Nephron (organoid): ENCODE data around the gene PDSS1.
A peak's percentile ranks its signal among the peaks of the same experiment; 100 is the strongest.

Source experiments
- H3K27ac Mint-ChIP-seq, 3 experiments: 2 replicates each; pipeline ENCODE4 v1.8.0; 2020; ENCODE audit warnings: mixed read lengths in 3 of 3, mild to moderate bottlenecking in 2 of 3, moderate library complexity in 1 of 3
- H3K27me3 Mint-ChIP-seq: 2 replicates; pipeline ENCODE4 v1.8.0; 2021; ENCODE audit warnings: low read depth, mild to moderate bottlenecking, moderate library complexity, mixed read lengths
- H3K36me3 Mint-ChIP-seq: 2 replicates; pipeline ENCODE4 v1.8.0; 2020; ENCODE audit warnings: low read depth, mixed read lengths
- H3K4me1 Mint-ChIP-seq: 2 replicates; pipeline ENCODE4 v1.8.0; 2020; ENCODE audit warnings: mixed read lengths
- H3K4me3 Mint-ChIP-seq, 3 experiments: 2 replicates each; pipeline ENCODE4 v1.8.0; 2020; ENCODE audit warnings: mild to moderate bottlenecking in 3 of 3, mixed read lengths in 3 of 3, moderate library complexity in 2 of 3
- H3K9me3 Mint-ChIP-seq: 2 replicates; pipeline ENCODE4 v1.8.0; 2020; ENCODE audit warnings: mixed read lengths
- TF ChIP-seq, protein P1 (sequence below), 3 experiments: fragments of 200-600 bp; sonication (generic); IDR thresholded peaks; one replicate each; pipeline ENCODE4 v1.5.0; 2021; ENCODE audit warnings: antibody characterized with exemption in 3 of 3; ENCODE audit not compliant: unreplicated experiment in 3 of 3

Gene PDSS1

GRCh38 chr10:26696786-26697162 lies 727 bp upstream of the PDSS1 start:
- Mint-ChIP-seq H3K36me3 (peaks cover 8% of the 10 kb centered on the region), H3K27me3 (no peaks in the 10 kb centered on the region), H3K4me3 (peak overlapping the region; percentile 96 to 100 (median 98)), H3K9me3 (no peaks in the 10 kb centered on the region), H3K4me1 (peaks cover 13% of the 10 kb centered on the region), H3K27ac (peak overlapping the region; percentile 98 to 99 (median 99))
- TF ChIP-seq, protein P1, sequence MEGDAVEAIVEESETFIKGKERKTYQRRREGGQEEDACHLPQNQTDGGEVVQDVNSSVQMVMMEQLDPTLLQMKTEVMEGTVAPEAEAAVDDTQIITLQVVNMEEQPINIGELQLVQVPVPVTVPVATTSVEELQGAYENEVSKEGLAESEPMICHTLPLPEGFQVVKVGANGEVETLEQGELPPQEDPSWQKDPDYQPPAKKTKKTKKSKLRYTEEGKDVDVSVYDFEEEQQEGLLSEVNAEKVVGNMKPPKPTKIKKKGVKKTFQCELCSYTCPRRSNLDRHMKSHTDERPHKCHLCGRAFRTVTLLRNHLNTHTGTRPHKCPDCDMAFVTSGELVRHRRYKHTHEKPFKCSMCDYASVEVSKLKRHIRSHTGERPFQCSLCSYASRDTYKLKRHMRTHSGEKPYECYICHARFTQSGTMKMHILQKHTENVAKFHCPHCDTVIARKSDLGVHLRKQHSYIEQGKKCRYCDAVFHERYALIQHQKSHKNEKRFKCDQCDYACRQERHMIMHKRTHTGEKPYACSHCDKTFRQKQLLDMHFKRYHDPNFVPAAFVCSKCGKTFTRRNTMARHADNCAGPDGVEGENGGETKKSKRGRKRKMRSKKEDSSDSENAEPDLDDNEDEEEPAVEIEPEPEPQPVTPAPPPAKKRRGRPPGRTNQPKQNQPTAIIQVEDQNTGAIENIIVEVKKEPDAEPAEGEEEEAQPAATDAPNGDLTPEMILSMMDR (IDR thresholded peaks at IDR 0.05; ENCODE audit: unreplicated experiment in 3 of 3) = no peak

GRCh38 chr10:26697922-26698608 lies 564 bp downstream of the PDSS1 start:
- peaks cover 16% of the 10 kb centered on the region for H3K4me1 Mint-ChIP-seq
- TF ChIP-seq, protein P1 (IDR thresholded peaks at IDR 0.05; ENCODE audit: unreplicated experiment in 3 of 3) = no peak
- no peaks in the 10 kb centered on the region for H3K27me3 Mint-ChIP-seq
- peak overlapping the region; percentile 96 to 100 (median 99) for H3K4me3 Mint-ChIP-seq
- H3K9me3 Mint-ChIP-seq = no peaks in the 10 kb centered on the region
- H3K27ac Mint-ChIP-seq = peak overlapping the region; percentile 83 to 93 (median 86)
- H3K36me3 Mint-ChIP-seq = peaks cover 14% of the 10 kb centered on the region

DNA sequence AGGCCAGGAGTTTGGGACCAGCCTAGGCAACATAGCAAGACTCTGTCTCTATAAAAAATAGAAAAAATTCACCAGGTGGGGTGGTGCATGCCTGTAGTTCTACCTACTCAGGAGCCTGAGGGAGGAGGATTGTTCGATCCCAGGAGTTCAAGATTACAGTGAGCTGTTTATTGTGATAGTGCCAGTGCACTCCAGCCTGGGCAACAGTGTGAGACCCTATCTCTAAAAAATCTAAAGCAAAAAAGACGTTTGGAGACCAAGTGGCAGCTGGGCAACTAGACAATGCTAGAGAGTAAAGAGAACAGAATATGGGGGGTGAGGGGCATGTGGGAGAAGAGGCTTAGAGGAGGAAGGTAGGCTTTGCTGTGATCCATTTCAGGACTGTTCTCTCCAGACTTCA lies 1.4 kb downstream of the PDSS1 start:
- H3K4me1 Mint-ChIP-seq = peaks cover 17% of the 10 kb centered on the region
- peak overlapping the region; percentile 96 to 100 (median 99) for H3K4me3 Mint-ChIP-seq
- TF ChIP-seq, protein P1 (IDR thresholded peaks at IDR 0.05; ENCODE audit: unreplicated experiment in 3 of 3) = no peak
- no peaks in the 10 kb centered on the region for H3K27me3 Mint-ChIP-seq
- H3K27ac Mint-ChIP-seq = peak overlapping the region; percentile 17 to 93 (median 86)
- no peaks in the 10 kb centered on the region for H3K9me3 Mint-ChIP-seq
- H3K36me3 Mint-ChIP-seq = peaks cover 19% of the 10 kb centered on the region

DNA sequence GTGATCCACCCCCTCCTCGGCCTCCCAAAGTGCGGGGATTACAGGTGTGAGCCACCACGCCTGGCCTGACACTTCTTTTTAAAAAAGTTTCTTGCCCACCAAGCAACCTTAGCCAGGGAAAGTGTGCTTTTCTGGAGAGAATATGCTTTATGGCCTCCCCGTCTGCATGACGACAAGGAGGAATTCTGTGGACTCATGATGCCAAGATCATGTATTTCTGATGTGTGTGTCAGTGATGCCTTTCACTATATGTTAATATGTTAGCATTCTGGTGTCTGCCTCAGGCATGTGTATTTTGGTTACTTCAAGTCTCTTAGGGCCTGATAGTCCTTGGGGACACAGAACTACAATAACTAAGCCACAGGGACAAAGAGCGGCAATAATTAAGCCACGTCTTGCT lies 2.1 kb downstream of the PDSS1 start:
- Mint-ChIP-seq H3K36me3 (peaks cover 19% of the 10 kb centered on the region), H3K27ac (no peak overlapping the region), H3K9me3 (no peaks in the 10 kb centered on the region), H3K27me3 (no peaks in the 10 kb centered on the region), H3K4me3 (peak overlapping the region; percentile 96 to 100 (median 99)), H3K4me1 (peaks cover 17% of the 10 kb centered on the region)
- TF ChIP-seq, protein P1 (IDR thresholded peaks at IDR 0.05; ENCODE audit: unreplicated experiment in 3 of 3) = no peak

DNA sequence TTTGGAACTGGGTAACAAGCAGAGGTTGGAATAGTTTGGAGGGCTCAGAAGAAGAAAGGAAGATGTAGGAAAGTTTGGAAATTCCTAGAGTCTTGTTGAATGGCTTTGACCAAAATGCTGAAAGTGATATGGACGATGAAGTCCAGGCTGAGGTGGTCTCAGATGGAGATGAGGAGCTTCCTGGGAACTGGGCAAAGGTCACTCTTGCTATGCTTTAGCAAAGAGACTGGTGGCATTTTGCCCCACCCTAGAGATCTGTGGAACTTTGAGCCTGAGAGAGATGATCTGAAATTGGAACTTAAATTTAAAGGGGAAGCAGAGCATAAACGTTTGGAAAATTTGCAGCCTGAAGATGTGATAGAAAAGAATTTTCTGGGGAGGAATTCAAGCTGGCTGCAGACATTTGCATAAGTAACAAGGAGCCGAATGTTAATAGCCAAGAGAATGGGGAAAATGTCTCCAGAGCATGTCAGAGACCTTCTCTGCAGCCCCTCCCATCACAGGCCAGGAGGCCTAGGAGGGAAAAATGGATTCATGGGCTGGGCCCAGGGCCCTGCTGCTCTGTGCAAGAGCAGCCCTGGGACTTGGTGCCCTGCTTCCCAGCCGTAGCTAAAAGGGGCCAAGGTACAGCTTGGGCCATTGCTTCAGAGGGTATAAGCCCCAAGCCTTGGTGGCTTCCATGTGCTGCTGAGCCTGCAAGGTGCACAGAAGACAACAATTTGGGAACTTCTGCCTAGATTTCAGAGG lies 3.6 kb downstream of the PDSS1 start:
- H3K9me3 Mint-ChIP-seq = no peaks in the 10 kb centered on the region
- peak overlapping the region in 2 of 3 experiments; percentile 46 to 76 for H3K27ac Mint-ChIP-seq

More for the DNA sequence above, 3.6 kb downstream of the PDSS1 start:
- peaks cover 17% of the 10 kb centered on the region for H3K4me1 Mint-ChIP-seq
- peak overlapping the region in 2 of 3 experiments; percentile 14 to 74 for H3K4me3 Mint-ChIP-seq
- H3K36me3 Mint-ChIP-seq = peaks cover 23% of the 10 kb centered on the region
- H3K27me3 Mint-ChIP-seq = no peaks in the 10 kb centered on the region
- TF ChIP-seq, protein P1 (IDR thresholded peaks at IDR 0.05; ENCODE audit: unreplicated experiment in 3 of 3) = no peak
